GM18507 (cell line): Measurements from ENCODE around the gene STARD7.

Source experiments
- DNase-seq: peaks from one replicate; pipeline ENCODE4 v3.0.0; 2011; ENCODE audit warnings: low read depth; ENCODE audit not compliant: insufficient read length; ENCODE audit errors: extremely low spot score
- FAIRE-seq: peaks from 2 replicates; lab custom pipeline; 2011; peaks lifted over from hg19 to GRCh38; lab: Jason Lieb, UNC

Gene STARD7

GRCh38 chr2:96153291-96153713, 55.3 kb downstream of the STARD7 start:
- no peak for DNase-seq
- no peak for FAIRE-seq

- no peak for DNase-seq
Measured at GRCh38 chr2:96152304-96153161, 56.1 kb downstream of the STARD7 start.

GRCh38 chr2:96151595-96152303, 56.9 kb downstream of the STARD7 start:
- DNase-seq (no peak), FAIRE-seq (no peak)

More at GRCh38 chr2:96152304-96153161, 56.1 kb downstream of the STARD7 start:
- FAIRE-seq, result no peak

- FAIRE-seq (no peak), DNase-seq (no peak)
Measured at GRCh38 chr2:96150791-96151594, 57.6 kb downstream of the STARD7 start.

- no peak for DNase-seq
- no peak for FAIRE-seq
Measured at GRCh38 chr2:96150007-96150640, 58.5 kb downstream of the STARD7 start.

- DNase-seq (no peak), FAIRE-seq (peak; percentile 95)
Measured at GRCh38 chr2:96148410-96149217, 60.0 kb downstream of the STARD7 start.

- FAIRE-seq (peak; percentile 53), DNase-seq (no peak)
Measured at GRCh38 chr2:96147593-96148201, 60.9 kb downstream of the STARD7 start.

- FAIRE-seq, result peak; percentile 18
- DNase-seq, result no peak
Measured at GRCh38 chr2:96146881-96147592, 61.6 kb downstream of the STARD7 start.

- FAIRE-seq, result peak; percentile 90
- peak; percentile 70 for DNase-seq
Measured at GRCh38 chr2:96146153-96146880, 62.3 kb downstream of the STARD7 start.

GRCh38 chr2:96145848-96146152, 62.8 kb downstream of the STARD7 start:
- DNase-seq (no peak), FAIRE-seq (no peak)

- peak; percentile 93 for DNase-seq
- peak; percentile 82 for FAIRE-seq
Measured at GRCh38 chr2:96145036-96145847, 63.4 kb downstream of the STARD7 start, which contains the start of gene DUSP2. Gene DUSP2 (minus strand): TSS chr2:96145440. CDS start chr2:96145354, 86 bp downstream.

GRCh38 chr2:96144481-96145035, 64.1 kb downstream of the STARD7 start:
- no peak for FAIRE-seq
- DNase-seq, result no peak

- no peak for FAIRE-seq
- DNase-seq, result no peak
Measured at GRCh38 chr2:96143848-96144480, 64.7 kb downstream of the STARD7 start.

GRCh38 chr2:96143231-96143847, 65.3 kb downstream of the STARD7 start:
- FAIRE-seq (no peak), DNase-seq (no peak)
